Posterior vena cava (tissue), 2 donors: ENCODE data around the gene PRKAA2. TPM values are rescaled to one million over a fixed set of nuclear protein-coding genes. Genes with fewer than 3 reads are reported as not detected.
"Not testable (repeated sequence)": the region's sequence is repeated elsewhere in the genome, so short reads cannot be mapped to it uniquely, and the experiment has no call there.

Source experiments
- DNase-seq: peaks from one replicate; pipeline ENCODE4 v3.0.0-alpha.2; 2020; ENCODE audit warnings: low spot score
- intact Hi-C, 2 donors: fragments of 100-400 bp; cut with DNase I; formaldehyde crosslinking; loops; one replicate each; pipeline versions ENCODE4 v1.14.1 to v1.14.2; 2022 to 2023
- long read RNA-seq, 2 donors: library from polyadenylated mRNA; unstranded; transcript quantifications; one replicate each; pipeline ENCODE4 v2.0.0, GENCODE V29; 2020 to 2021
- total RNA-seq, 2 donors: library from RNA; stranded (reverse); fragmentation: NEBNext Ultra II Directional; extraction: Animal tissue kit (Norgen Biotek cat#: 25700); gene quantifications; one replicate each; pipeline ENCODE4 v1.2.1, GENCODE V29; 2021
- donor health status: DM: yes; HTN: yes; CAD: no.
- donor health status: DM: yes; HTN: yes; CAD: no.

The PRKAA2 gene
- total RNA-seq: 10 to 100 TPM; 23.8 to 60.8 TPM
- long read RNA-seq, donor 1, full-length matches to known transcripts: 4 of 15 reads
- long read RNA-seq, donor 1, partial matches to known transcripts: 1 of 15 reads
- long read RNA-seq, donor 1, other reads (novel, unspliced or antisense): 10 of 15 reads
- long read RNA-seq, donor 2, full-length matches to known transcripts: 11 of 25 reads
- long read RNA-seq, donor 2, partial matches to known transcripts: 7 of 25 reads
- long read RNA-seq, donor 2, other reads (novel, unspliced or antisense): 7 of 25 reads

DNA sequence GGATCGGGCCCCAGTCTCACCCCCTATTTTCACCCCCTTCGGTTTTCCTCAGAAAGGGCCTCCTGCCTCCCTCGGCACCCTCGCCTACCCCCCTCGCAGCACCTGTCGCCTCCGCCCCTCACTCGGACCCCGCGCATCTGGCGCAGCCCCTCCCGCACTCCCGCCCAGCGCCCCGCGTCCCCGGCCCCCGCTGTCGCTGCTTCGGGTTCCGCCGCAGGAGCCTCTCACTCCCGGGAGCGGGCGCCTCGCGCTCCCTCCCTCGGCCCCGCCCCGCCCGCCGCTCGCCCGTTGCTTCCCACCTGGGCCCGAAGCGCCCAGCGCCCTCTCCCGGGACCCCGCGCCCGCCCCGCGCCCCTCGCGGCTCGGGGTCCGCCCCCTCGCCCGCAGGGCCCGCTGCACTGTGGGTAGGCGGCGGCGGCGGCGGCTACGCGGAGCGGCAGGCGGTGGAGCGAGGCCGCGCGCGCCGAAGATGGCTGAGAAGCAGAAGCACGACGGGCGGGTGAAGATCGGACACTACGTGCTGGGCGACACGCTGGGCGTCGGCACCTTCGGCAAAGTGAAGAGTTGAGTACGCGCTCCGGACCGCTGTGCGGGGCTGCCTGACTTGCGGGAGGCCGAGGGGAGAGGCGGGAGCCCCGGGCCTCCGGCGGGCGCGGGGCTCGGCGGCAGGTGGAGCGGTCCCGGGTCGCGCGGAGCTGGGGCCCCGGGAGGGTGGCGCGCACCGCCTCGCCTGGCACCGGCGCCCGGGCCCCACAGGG lies at the start of gene PRKAA2:
PRKAA2 (plus strand) TSS at position 396 of the 758 bp plus-strand sequence; CDS start at position 470, 74 bp downstream.
- intact Hi-C loops: no loop called here
- DNase-seq: peak; percentile 83

- intact Hi-C loops, DNase-seq: not testable (repeated sequence)
Observed at GRCh38 chr1:56595397-56596191, 49.5 kb upstream of the PRKAA2 start.

DNA sequence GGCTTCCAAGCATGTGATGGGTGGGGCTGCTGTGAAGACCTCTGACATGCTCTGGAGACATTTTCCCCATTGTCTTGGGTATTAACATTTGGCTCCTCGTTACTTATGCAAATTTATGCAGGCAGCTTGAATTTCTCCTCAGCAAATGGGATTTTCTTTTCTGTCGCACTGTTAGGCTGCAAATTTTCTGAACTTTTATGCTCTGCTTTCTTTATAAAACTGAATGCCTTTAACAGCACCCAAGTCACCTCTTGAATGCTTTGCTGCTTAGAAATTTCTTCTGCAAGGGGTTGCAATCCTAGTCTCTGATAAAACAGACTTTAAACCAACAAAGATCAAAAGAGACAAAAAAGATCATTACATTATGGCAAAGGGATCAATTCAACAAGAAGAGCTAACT lies 35.0 kb upstream of the PRKAA2 start:
- intact Hi-C loops, DNase-seq: not testable (repeated sequence)

DNA sequence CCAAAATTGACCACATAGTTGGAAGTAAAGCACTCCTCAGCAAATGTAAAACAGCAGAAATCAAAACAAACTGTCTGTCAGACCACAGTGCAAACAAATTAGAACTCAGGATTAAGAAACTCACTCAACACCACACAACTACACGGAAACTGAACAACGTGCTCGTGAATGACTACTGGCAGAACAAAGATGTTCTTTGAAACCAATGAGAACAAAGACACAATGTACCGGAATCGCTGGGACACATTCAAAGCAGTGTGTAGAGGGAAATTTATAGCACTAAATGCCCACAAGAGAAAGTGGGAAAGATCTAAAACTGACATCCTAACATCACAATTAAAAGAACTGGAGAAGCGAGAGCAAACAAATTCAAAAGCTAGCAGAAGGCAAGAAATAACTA lies 34.3 kb upstream of the PRKAA2 start:
- DNase-seq, intact Hi-C loops: not testable (repeated sequence)

- intact Hi-C loops: no loop called here
- DNase-seq: no peak
Observed at GRCh38 chr1:56617141-56617540, 28.0 kb upstream of the PRKAA2 start.

GRCh38 chr1:56625819-56626440 lies 19.2 kb upstream of the PRKAA2 start:
- DNase-seq: no peak
- intact Hi-C loops: no loop called here

DNA sequence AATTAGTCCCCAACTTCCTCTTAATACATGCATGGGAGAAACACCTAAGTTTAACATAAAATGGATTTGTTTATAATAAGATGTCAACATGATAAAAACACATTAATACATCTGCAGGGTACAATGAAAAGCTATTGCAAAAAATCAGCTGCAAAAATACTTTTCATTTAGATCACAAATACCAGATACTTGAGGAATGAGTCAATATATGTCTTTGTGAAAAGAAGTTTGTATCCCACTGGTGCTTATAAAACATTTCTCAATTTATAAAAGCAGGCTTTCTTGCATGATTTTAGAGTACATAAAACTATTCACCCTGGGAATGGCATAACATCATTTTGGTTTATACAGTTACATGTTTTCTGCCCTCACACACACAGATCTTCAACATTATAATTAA lies 18.6 kb upstream of the PRKAA2 start:
- intact Hi-C loops: no loop called here
- DNase-seq: no peak

GRCh38 chr1:56627019-56627635 lies 18.0 kb upstream of the PRKAA2 start:
- no peak for DNase-seq
- intact Hi-C loops: no loop called here

DNA sequence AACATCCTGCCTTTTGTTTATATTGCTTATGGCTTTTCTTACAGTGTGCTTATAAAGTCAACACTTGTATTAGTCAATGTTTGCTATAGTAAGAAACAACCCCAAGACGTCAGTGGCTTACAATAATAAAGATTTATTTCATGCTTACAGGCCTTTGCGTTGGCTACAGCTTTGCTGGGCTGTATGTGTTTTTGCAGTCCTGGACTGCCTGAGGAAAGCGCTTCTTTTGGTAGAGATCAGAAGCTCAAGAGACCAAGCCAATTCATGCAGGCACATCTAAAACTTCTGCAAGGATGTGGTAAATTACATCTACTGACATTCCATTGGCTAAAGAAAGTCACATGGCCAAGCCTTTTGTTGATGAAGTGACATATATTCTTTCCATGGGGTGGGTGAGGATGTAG lies 17.5 kb upstream of the PRKAA2 start:
- DNase-seq: no peak
- intact Hi-C loops: no loop called here

DNA sequence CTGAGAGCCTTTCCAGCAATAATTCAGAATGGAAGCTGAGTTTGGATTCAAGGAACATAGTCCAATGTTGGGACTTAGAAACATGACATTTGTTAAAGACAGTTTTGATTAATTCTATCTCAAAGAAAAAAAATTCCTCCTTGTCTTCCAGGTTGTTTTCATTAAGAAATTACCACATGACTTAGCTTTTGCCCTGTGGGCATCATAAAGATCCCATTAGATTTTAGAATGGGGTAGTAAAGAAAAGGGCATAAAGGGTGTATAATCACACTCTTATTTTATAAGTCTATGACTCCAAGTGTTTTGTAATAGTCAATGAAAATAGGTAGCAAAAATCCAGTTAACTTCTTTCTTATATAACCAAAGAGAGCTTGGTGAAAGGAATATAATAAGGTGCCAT lies 14.3 kb upstream of the PRKAA2 start:
- intact Hi-C loops: no loop called here

GRCh38 chr1:56631901-56632300 lies 13.2 kb upstream of the PRKAA2 start:
- intact Hi-C loops: no loop called here
- no peak for DNase-seq

More for the DNA sequence above, 14.3 kb upstream of the PRKAA2 start:
- no peak for DNase-seq

- DNase-seq: no peak
- intact Hi-C loops: no loop called here
Observed at GRCh38 chr1:56634981-56635380, 10.1 kb upstream of the PRKAA2 start.

GRCh38 chr1:56638248-56638647 lies 6.9 kb upstream of the PRKAA2 start:
- DNase-seq: no peak
- intact Hi-C loops: no loop called here

DNA sequence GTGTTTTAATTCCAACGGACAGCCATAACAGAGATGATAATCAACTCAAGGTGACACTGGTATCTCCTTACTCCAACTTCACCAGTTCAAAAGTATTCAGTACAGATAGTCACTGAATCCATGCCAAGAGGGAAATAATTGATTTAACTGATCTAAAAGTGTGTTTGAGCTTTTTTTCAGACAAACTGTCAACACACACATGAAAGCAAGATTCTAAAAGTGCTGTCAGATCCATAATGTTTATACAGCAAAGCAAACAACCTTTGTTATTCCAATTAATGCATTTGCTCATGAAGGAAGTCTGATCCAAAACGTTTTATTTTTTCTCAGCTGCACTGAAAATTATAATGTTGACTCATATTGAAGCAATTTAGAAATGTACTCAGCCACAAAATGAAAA lies 5.9 kb upstream of the PRKAA2 start:
- intact Hi-C loops: no loop called here
- DNase-seq: no peak

DNA sequence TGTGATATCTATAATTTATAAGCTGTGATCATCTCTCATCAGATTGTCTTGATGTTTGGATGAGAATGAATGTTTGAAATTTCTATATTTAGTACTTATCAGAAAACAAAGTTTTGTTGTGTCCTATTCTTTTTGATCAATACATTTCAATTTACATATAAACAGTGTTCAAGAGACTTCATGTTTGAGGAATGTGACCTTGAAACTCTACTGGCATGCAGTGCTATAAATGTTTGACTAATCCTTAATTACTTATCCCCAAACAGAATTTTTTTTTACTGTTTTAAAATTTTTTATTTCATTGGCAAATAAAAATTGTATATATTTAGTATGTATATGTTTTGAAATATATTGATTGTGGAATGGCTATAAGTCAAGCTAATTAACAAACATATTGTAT lies 1.5 kb upstream of the PRKAA2 start:
- no peak for DNase-seq
- intact Hi-C loops: no loop called here

DNA sequence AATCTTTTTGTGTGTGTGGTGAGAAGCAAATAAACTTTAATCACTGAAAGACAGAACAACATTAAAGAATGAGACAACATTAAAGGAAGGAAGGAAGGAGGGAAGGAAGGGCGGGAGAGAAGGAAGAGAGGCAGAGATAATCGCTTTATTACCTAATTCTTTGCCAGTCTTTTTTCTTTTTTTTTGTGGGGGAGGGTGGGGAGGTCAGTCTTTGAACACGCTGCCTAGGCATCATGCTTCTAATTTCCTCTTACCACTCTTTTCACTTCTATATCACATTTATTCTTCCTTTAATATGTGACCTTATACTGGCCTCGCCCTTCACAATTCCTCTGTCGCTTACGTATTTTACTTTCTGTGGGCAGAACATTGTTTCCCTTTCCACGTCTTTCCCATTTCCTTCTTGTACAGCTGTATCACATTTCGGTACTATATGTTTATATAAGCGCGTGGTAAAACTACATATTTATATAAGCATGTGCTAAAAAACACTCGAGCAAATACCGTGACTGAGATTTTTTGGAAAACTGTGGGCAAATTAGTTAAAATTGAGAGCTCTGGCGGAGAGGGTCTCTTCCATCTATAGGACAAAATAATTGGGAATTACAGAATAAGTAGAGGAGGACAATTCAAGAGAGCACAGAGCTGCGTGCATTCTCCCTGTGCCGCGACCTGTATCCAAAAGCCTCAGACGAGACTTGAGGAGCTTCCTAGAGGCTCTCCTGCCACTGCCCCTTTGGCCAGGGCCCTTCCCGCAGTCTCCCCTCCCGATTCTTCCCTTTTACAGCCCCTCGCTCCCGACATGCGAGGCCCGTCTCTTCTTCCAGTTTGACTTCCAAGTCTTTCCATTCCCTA lies 823 bp upstream of the PRKAA2 start:
- DNase-seq: no peak
- intact Hi-C loops: no loop called here

GRCh38 chr1:56645677-56646305 lies 677 bp downstream of the PRKAA2 start:
- intact Hi-C loops: no loop called here
- no peak for DNase-seq

GRCh38 chr1:56646611-56647010 lies 1.5 kb downstream of the PRKAA2 start:
- DNase-seq: no peak
- intact Hi-C loops: no loop called here
